ENCODE measurements around the gene ODAPH. TPM values are rescaled to one million over a fixed set of nuclear protein-coding genes. Genes with fewer than 3 reads are reported as not detected.
"Not testable (repeated sequence)": the region's sequence is repeated elsewhere in the genome, so short reads cannot be mapped to it uniquely, and the experiment has no call there.

ODAPH gene
- total RNA-seq, 1 donor from 2014 or later: not detected

- intact Hi-C loops (cut with DNase I); ATAC-seq: not testable (repeated sequence)
Measured at GRCh38 chr4:75537308-75537707, 18.6 kb upstream of the ODAPH start.

GRCh38 chr4:75542824-75543223, 13.0 kb upstream of the ODAPH start:
- intact Hi-C loops (cut with DNase I): no loop called here
- no peak for DNase-seq (ENCODE audit: missing footprints)
- no peak for ATAC-seq

More at GRCh38 chr4:75537308-75537707, 18.6 kb upstream of the ODAPH start:
- not testable (repeated sequence) for DNase-seq (ENCODE audit: missing footprints)

- DNase-seq (ENCODE audit: missing footprints); intact Hi-C loops (cut with DNase I); ATAC-seq: not testable (repeated sequence)
Measured at GRCh38 chr4:75544220-75544619, 11.6 kb upstream of the ODAPH start.

- intact Hi-C loops (cut with DNase I): no loop called here
- no peak for ATAC-seq
- no peak for DNase-seq (ENCODE audit: missing footprints)
Measured at GRCh38 chr4:75544870-75545269, 11.0 kb upstream of the ODAPH start.

GRCh38 chr4:75545526-75545925, 10.3 kb upstream of the ODAPH start:
- intact Hi-C loops (cut with DNase I): no loop called here
- ATAC-seq: no peak
- DNase-seq (ENCODE audit: missing footprints): no peak

- ATAC-seq: no peak
- intact Hi-C loops (cut with DNase I): no loop called here
- DNase-seq (ENCODE audit: missing footprints): peak; percentile 79
Measured at GRCh38 chr4:75547647-75548387, 8.0 kb upstream of the ODAPH start.

GRCh38 chr4:75549019-75549418, 6.8 kb upstream of the ODAPH start:
- no peak for ATAC-seq
- intact Hi-C loops (cut with DNase I): no loop called here
- DNase-seq (ENCODE audit: missing footprints): no peak

GRCh38 chr4:75552452-75552851, 3.4 kb upstream of the ODAPH start:
- intact Hi-C loops (cut with DNase I): no loop called here
- no peak for DNase-seq (ENCODE audit: missing footprints)
- no peak for ATAC-seq

GRCh38 chr4:75557696-75558095, 1.8 kb downstream of the ODAPH start:
- no peak for ATAC-seq

GRCh38 chr4:75561789-75562188, 5.9 kb downstream of the ODAPH start:
- DNase-seq (ENCODE audit: missing footprints) (no peak), ATAC-seq (no peak)
- intact Hi-C loops (cut with DNase I): no loop called here

More at GRCh38 chr4:75557696-75558095, 1.8 kb downstream of the ODAPH start:
- intact Hi-C loops (cut with DNase I): no loop called here
- no peak for DNase-seq (ENCODE audit: missing footprints)

- DNase-seq (ENCODE audit: missing footprints): no peak
- intact Hi-C loops (cut with DNase I): no loop called here
- no peak for ATAC-seq
Measured at GRCh38 chr4:75564023-75564422, 8.2 kb downstream of the ODAPH start.

- no peak for DNase-seq (ENCODE audit: missing footprints)
- intact Hi-C loops (cut with DNase I): no loop called here
- no peak for ATAC-seq
Measured at GRCh38 chr4:75565481-75565880, 9.6 kb downstream of the ODAPH start.

GRCh38 chr4:75566911-75567310, 11.0 kb downstream of the ODAPH start:
- intact Hi-C loops (cut with DNase I): no loop called here
- DNase-seq (ENCODE audit: missing footprints) (no peak), ATAC-seq (no peak)

- intact Hi-C loops (cut with DNase I): no loop called here
- peak; percentile 20 for ATAC-seq
- DNase-seq (ENCODE audit: missing footprints): no peak
Measured at GRCh38 chr4:75567725-75568124, 11.9 kb downstream of the ODAPH start.

GRCh38 chr4:75584067-75584466, 28.2 kb downstream of the ODAPH start:
- DNase-seq (ENCODE audit: missing footprints) (no peak), ATAC-seq (no peak)
- intact Hi-C loops (cut with DNase I): no loop called here

GRCh38 chr4:75593393-75593792, 37.5 kb downstream of the ODAPH start:
- DNase-seq (ENCODE audit: missing footprints) (no peak), ATAC-seq (no peak)
- intact Hi-C loops (cut with DNase I): no loop called here

GRCh38 chr4:75596061-75596460, 40.2 kb downstream of the ODAPH start:
- DNase-seq (ENCODE audit: missing footprints): no peak
- no peak for ATAC-seq
- intact Hi-C loops (cut with DNase I): no loop called here

- ATAC-seq (no peak), DNase-seq (ENCODE audit: missing footprints) (no peak)
- intact Hi-C loops (cut with DNase I): no loop called here
Measured at GRCh38 chr4:75598390-75598789, 42.5 kb downstream of the ODAPH start.

- ATAC-seq (peak; percentile 63), DNase-seq (ENCODE audit: missing footprints) (no peak)
- intact Hi-C loops (cut with DNase I): no loop called here
Measured at GRCh38 chr4:75599647-75600046, 43.8 kb downstream of the ODAPH start.

GRCh38 chr4:75605928-75606327, 50.1 kb downstream of the ODAPH start:
- DNase-seq (ENCODE audit: missing footprints) (no peak), ATAC-seq (no peak)
- intact Hi-C loops (cut with DNase I): no loop called here

GRCh38 chr4:75612306-75612705, 56.4 kb downstream of the ODAPH start:
- DNase-seq (ENCODE audit: missing footprints) (no peak), ATAC-seq (no peak)
- intact Hi-C loops (cut with DNase I): no loop called here

Data from Right ventricle myocardium inferior (tissue), 1 donor.